ENCODE results near the gene SMURF2.
"Not testable (repeated sequence)": the region's sequence is repeated elsewhere in the genome, so short reads cannot be mapped to it uniquely, and the experiment has no call there.

Gene SMURF2

GRCh38 chr17:64628641-64629040 lies 33.5 kb downstream of the SMURF2 start:
- DNase-seq, result no peak

GRCh38 chr17:64627797-64628196 lies 34.3 kb downstream of the SMURF2 start:
- DNase-seq, result no peak

GRCh38 chr17:64626827-64627226 lies 35.3 kb downstream of the SMURF2 start:
- DNase-seq, result no peak

- no peak for DNase-seq
Observed at GRCh38 chr17:64625541-64625940, 36.6 kb downstream of the SMURF2 start.

- no peak for DNase-seq
Observed at GRCh38 chr17:64622931-64623654, 39.0 kb downstream of the SMURF2 start.

GRCh38 chr17:64621772-64622171 lies 40.3 kb downstream of the SMURF2 start:
- DNase-seq, result no peak

GRCh38 chr17:64618848-64619247 lies 43.3 kb downstream of the SMURF2 start:
- DNase-seq, result no peak

- DNase-seq, result no peak
Observed at GRCh38 chr17:64617125-64617780, 44.9 kb downstream of the SMURF2 start.

GRCh38 chr17:64615028-64615677 lies 47.0 kb downstream of the SMURF2 start:
- DNase-seq, result no peak

GRCh38 chr17:64614266-64615027 lies 47.7 kb downstream of the SMURF2 start:
- no peak for DNase-seq

- no peak for DNase-seq
Observed at GRCh38 chr17:64611369-64611768, 50.7 kb downstream of the SMURF2 start.

GRCh38 chr17:64610244-64610643 lies 51.9 kb downstream of the SMURF2 start:
- not testable (repeated sequence) for DNase-seq

- no peak for DNase-seq
Observed at GRCh38 chr17:64608571-64608981, 53.5 kb downstream of the SMURF2 start.

- DNase-seq, result no peak
Observed at GRCh38 chr17:64607862-64608565, 54.1 kb downstream of the SMURF2 start.

GRCh38 chr17:64604532-64604931 lies 57.6 kb downstream of the SMURF2 start:
- not testable (repeated sequence) for DNase-seq

GRCh38 chr17:64603987-64604386 lies 58.1 kb downstream of the SMURF2 start:
- DNase-seq, result no peak

- DNase-seq, result no peak
Observed at GRCh38 chr17:64599827-64600226, 62.3 kb downstream of the SMURF2 start.

GRCh38 chr17:64599187-64599676 lies 62.9 kb downstream of the SMURF2 start:
- no peak for DNase-seq

GRCh38 chr17:64598672-64599071 lies 63.4 kb downstream of the SMURF2 start:
- no peak for DNase-seq

- no peak for DNase-seq
Observed at GRCh38 chr17:64596988-64597387, 65.1 kb downstream of the SMURF2 start.

GRCh38 chr17:64596439-64596838 lies 65.7 kb downstream of the SMURF2 start:
- DNase-seq, result no peak

GRCh38 chr17:64591944-64592343 lies 70.2 kb downstream of the SMURF2 start:
- no peak for DNase-seq
